Mesothelial cell of epicardium (in vitro differentiated cells): ENCODE results near the gene PRPF40A. TPM values are rescaled to one million over a fixed set of nuclear protein-coding genes. Genes with fewer than 3 reads are reported as not detected.

Experiments used
- DNase-seq, 2 experiments: peaks; one replicate each; pipeline ENCODE4 v3.0.0; 2021; ENCODE audit warnings: low spot score in 2 of 2; ENCODE audit not compliant: unreplicated experiment in 2 of 2
- H3K27ac Mint-ChIP-seq: 2 replicates; pipeline ENCODE4 v1.8.0; 2021; ENCODE audit warnings: mixed read lengths
- H3K27me3 Mint-ChIP-seq: 2 replicates; pipeline ENCODE4 v1.8.0; 2021; ENCODE audit warnings: low read depth, mixed read lengths
- H3K36me3 Mint-ChIP-seq: 2 replicates; pipeline ENCODE4 v1.8.0; 2021; ENCODE audit warnings: mixed read lengths
- H3K4me1 Mint-ChIP-seq: 2 replicates; pipeline ENCODE4 v1.8.0; 2021; ENCODE audit warnings: mixed read lengths
- H3K4me3 Mint-ChIP-seq: 2 replicates; pipeline ENCODE4 v1.8.0; 2021; ENCODE audit warnings: mild to moderate bottlenecking, moderate library complexity, mixed read lengths
- H3K9me3 Mint-ChIP-seq: 2 replicates; pipeline ENCODE4 v1.8.0; 2021; ENCODE audit warnings: mixed read lengths
- CTCF ChIP-seq: fragments of 200-600 bp; sonication (generic); IDR thresholded peaks from one replicate; pipeline ENCODE4 v1.5.0; 2021; ENCODE audit warnings: antibody characterized with exemption; ENCODE audit not compliant: unreplicated experiment
- total RNA-seq: library from RNA; stranded (reverse); gene quantifications from 3 replicates; pipeline ENCODE4 v1.2.1, GENCODE V29; 2021

PRPF40A gene
- total RNA-seq, 1 donor from 2014 or later = 134 TPM

- no peak overlapping the region for H3K27ac Mint-ChIP-seq
- DNase-seq = no peak
- no peak for TF ChIP-seq CTCF
- H3K36me3 Mint-ChIP-seq = peaks cover 24% of the 10 kb centered on the region
- no peak overlapping the region for H3K4me3 Mint-ChIP-seq
- H3K27me3 Mint-ChIP-seq = no peaks in the 10 kb centered on the region
- H3K9me3 Mint-ChIP-seq = peaks cover 7% of the 10 kb centered on the region
- peaks cover 6% of the 10 kb centered on the region for H3K4me1 Mint-ChIP-seq
Measured at GRCh38 chr2:152607793-152608300, 109.4 kb downstream of the PRPF40A start.

GRCh38 chr2:152606941-152607340, 110.3 kb downstream of the PRPF40A start:
- Mint-ChIP-seq H3K27me3 (no peaks in the 10 kb centered on the region), H3K9me3 (peaks cover 7% of the 10 kb centered on the region), H3K27ac (no peak overlapping the region), H3K36me3 (peaks cover 19% of the 10 kb centered on the region), H3K4me1 (peaks cover 6% of the 10 kb centered on the region), H3K4me3 (no peak overlapping the region)
- TF ChIP-seq CTCF = no peak
- DNase-seq = no peak

- no peak overlapping the region for H3K27ac Mint-ChIP-seq
- TF ChIP-seq CTCF = no peak
- DNase-seq = no peak
- H3K36me3 Mint-ChIP-seq = peaks cover 13% of the 10 kb centered on the region
- peaks cover 7% of the 10 kb centered on the region for H3K9me3 Mint-ChIP-seq
- H3K4me1 Mint-ChIP-seq = peaks cover 6% of the 10 kb centered on the region
- no peaks in the 10 kb centered on the region for H3K27me3 Mint-ChIP-seq
- no peak overlapping the region for H3K4me3 Mint-ChIP-seq
Measured at GRCh38 chr2:152606081-152606480, 111.2 kb downstream of the PRPF40A start.

- H3K9me3 Mint-ChIP-seq = no peaks in the 10 kb centered on the region
- H3K27ac Mint-ChIP-seq = no peak overlapping the region
- H3K4me3 Mint-ChIP-seq = no peak overlapping the region
- no peak for DNase-seq
- peaks cover 6% of the 10 kb centered on the region for H3K36me3 Mint-ChIP-seq
- H3K27me3 Mint-ChIP-seq = no peaks in the 10 kb centered on the region
- H3K4me1 Mint-ChIP-seq = no peaks in the 10 kb centered on the region
- TF ChIP-seq CTCF = no peak
Measured at GRCh38 chr2:152603166-152603565, 114.1 kb downstream of the PRPF40A start.

GRCh38 chr2:152602750-152603149, 114.5 kb downstream of the PRPF40A start:
- no peaks in the 10 kb centered on the region for H3K4me1 Mint-ChIP-seq
- TF ChIP-seq CTCF = no peak
- H3K4me3 Mint-ChIP-seq = no peak overlapping the region
- peaks cover 9% of the 10 kb centered on the region for H3K36me3 Mint-ChIP-seq
- H3K27ac Mint-ChIP-seq = no peak overlapping the region
- H3K27me3 Mint-ChIP-seq = no peaks in the 10 kb centered on the region
- no peaks in the 10 kb centered on the region for H3K9me3 Mint-ChIP-seq
- DNase-seq = no peak

Other genes with a start within 250 kb of the PRPF40A start
- 22.3 to 29.4 TPM (median 25.9 TPM) in 3 replicates for gene ARL6IP6, start 1.2 kb upstream of the PRPF40A start, total RNA-seq